NCI-H2171 (cell line): ENCODE measurements around the gene UBA1.
"Not testable (repeated sequence)": the region's sequence is repeated elsewhere in the genome, so short reads cannot be mapped to it uniquely, and the experiment has no call there.

ENCODE experiments used
- DNase-seq: peaks from one replicate; lab custom pipeline; 2025; lab: John Stamatoyannopoulos, UW

The UBA1 gene

DNA sequence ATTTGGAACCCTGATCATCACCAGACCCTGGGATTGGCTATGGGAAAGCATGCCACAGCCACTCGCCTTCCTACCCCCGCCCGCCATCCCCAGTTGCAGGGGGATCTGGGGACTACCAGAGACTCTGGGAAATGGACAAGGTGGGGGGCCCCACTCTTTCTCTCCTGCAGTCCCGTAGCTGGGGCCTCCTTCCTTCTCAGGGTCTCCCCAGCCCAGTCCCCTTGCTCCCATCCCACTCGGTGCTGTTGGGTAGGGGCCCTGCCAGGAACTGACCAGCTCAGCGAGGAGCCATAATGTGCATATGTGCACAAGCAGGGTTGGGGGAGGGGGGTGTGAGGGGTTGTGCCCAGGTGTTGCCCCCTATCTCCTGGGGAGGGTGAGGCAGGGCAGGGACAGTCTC is 35.8 kb downstream of the UBA1 start:
- DNase-seq = no peak

DNA sequence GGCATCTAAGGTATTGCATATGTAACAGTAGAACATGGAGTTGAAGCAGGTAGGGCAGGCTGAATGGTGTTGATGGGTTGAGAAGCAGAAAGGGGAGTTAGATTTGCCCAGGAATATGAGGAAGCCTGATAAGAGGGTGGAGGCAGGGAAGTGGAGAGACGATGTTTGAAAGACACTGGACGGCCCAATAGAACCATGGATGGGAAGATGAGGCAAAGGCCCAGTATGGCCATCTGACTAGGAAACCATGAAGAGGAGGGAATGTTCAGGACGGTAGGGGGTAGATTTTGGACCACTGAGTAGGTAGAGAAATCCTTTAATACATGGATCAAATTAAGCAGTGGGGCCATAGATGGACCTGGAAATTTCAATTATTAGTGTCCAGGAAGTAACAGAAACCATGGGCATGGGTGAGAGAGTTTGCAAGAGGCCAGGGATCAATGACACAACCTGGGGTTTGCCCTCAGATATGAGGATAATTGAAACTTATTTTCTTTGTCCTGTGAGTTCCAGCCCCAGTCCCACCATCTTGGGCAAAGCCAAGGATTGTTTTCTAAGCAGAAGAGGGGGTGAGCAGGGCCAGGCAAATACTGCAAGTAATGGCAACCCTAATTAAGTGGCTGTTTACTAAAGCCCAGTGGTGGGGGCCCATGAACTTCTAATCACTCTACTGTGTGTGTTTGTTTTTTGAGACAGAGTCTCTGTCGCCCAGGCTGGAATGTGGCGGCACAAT is 36.7 kb downstream of the UBA1 start:
- no peak for DNase-seq

DNA sequence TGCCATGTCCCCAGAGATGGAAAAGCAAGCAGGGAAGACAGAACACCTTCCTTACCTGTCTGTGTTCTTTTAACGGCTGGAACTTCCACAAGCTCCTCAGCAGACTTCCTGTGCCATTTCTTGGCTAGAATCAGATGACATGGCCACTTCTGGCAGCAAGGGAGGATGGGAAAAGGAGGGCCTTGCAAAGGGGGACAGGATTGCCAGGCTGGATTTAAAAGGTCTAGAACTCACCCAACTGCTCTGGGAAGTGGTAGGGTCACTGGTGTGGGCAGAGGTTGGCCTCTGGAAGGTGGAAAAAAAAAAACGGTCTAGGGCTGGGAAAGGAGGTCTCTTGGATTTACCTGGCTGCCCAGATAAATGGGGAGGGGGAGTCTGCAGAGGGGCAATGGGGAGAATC is 37.5 kb downstream of the UBA1 start:
- DNase-seq = no peak

- DNase-seq = no peak
Measured at GRCh38 chrX:47232197-47232802, 38.7 kb downstream of the UBA1 start.

GRCh38 chrX:47232803-47233332 is 39.2 kb downstream of the UBA1 start, which contains the start of gene USP11:
USP11 (plus strand) TSS chrX:47233009; CDS start chrX:47233044, 35 bp downstream.
- peak; percentile 52 for DNase-seq

DNA sequence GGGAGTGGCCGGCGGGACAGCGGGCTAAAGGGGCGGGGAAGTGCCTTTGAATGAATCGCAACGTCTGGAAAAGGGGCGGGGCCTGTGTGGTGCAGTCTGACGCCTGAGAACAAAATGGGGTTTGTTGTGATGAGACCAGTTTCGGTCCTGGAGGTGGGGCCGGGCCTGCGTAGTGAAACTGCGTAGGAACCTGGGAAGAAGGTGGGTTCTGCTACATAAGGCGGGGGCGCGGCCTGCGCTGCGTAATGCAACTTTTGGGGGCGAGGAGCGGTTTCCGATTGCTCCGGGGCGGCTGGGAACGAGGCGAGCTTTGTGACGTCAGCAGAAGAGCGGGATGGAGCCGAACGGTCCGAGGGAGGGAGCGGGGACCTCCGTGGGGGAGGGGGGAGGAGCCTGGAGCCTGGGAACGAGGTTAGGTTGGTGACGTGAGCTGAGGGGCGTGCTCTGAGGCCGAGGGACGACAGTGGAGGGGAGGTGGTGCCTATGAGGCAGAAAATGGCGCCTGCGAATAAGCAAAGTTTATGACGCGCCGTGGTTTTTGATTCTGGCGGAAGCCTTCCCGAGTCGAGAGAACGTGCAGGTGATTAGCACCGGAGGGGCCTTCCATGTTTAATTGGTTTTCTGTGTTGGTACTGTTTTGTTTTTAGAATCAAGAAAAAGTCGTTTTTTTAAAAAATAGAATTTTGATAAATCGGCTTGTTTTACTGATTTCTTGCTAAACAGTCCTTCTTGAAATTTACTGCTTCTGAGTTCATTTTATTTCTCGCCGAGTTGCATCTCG is 39.9 kb downstream of the UBA1 start:
- peak; percentile 89 for DNase-seq

DNA sequence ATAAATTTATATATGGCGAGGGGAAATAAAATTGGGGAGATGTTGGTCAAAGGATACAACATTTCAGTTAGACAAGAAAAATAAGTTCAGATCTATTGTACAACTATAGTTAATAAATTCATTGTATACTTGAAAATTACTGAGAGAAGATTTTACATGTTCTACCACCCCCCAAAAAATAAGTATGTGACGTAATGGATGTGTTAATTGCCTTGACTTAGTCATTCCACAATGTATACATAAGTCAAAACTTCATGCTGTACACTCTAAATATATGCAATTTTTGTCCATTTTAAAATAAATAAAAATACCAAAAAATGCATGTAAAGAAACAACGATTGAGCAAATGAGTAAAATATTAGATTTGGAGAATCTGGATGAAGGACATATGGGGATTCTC is 41.0 kb downstream of the UBA1 start:
- no peak for DNase-seq

GRCh38 chrX:47235691-47236103 is 42.1 kb downstream of the UBA1 start:
- DNase-seq = no peak

GRCh38 chrX:47239199-47239598 is 45.6 kb downstream of the UBA1 start:
- no peak for DNase-seq

GRCh38 chrX:47239898-47240545 is 46.4 kb downstream of the UBA1 start:
- DNase-seq = no peak

DNA sequence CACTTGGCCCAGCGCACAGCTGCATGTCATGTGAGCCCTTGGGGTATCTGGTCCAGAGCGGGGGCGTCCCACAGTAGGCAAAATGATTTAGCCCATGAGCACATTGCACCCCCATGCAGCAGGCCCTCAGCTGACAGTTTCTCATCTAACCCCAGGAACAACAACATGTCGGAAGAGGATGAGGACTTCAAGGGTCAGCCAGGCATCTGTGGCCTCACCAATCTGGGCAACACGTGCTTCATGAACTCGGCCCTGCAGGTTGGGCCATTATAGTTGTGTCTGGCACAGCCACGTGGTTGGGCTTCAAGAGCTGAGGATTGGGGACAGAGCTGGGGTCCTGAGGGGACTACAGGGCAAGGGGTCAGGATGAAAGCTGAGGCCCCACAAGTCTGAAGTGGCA is 47.0 kb downstream of the UBA1 start:
- DNase-seq = no peak

DNA sequence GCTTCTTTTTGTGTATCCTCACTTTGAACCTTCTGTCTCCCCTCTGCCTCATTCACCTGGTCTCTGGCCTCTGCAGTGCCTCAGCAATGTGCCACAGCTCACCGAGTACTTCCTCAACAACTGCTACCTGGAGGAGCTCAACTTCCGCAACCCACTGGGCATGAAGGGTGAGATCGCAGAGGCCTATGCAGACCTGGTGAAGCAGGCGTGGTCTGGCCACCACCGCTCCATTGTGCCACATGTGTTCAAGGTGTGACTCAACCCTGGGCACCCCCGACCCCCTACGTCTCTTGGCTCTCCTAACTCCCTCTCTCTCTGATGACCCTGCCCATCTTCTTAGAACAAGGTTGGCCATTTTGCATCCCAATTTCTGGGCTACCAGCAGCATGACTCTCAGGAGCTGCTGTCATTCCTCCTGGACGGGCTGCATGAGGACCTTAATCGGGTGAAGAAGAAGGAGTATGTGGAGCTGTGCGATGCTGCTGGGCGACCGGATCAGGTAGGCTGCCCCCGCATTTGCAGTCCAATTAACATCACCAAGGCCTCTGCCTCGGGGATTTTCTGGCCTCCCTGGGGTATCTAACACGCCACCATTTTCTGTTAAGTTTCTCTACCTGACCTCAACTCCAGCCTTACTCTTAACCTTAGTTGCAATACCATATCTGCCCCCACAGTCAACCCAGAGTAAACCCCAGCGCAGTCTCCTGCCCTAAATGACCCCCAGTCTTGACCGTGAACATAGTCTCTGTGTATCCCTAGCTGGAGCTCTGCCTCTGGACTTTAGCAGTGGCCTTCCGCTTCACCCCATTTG is 47.8 kb downstream of the UBA1 start:
- no peak for DNase-seq

DNA sequence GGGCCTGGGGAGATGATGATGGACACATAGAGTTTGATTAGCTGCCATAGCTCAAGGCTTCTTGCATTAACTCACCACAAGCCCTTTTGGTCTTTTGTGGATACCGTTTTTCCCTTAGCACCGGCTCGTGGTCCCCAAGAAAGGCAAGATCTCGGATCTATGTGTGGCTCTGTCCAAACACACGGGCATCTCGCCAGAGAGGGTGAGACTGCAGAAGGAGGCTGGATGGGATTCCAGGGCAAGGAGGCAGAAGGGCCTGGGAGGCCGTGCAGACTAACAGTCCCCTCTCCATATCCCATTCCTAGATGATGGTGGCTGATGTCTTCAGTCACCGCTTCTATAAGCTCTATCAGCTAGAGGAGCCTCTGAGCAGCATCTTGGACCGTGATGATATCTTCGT is 48.7 kb downstream of the UBA1 start:
- no peak for DNase-seq

GRCh38 chrX:47243351-47243750 is 49.7 kb downstream of the UBA1 start:
- DNase-seq = no peak

GRCh38 chrX:47244676-47245075 is 51.0 kb downstream of the UBA1 start:
- no peak for DNase-seq

DNA sequence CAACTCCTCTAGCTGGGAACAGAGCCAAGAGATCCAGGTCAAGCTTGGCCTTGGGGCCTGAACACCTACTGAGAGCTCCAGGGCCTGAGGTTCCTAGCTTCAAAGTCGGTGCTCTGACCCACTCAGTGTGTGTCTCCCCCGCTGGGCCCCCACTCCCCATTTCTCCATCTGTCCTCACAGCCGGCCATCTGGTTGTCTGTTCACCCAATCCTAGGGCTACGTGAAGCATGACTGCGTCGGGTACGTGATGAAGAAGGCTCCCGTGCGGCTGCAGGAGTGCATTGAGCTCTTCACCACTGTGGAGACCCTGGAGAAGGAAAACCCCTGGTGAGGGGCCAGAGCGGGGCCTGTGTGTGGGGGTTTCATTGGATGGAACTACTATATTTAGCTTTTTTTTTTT is 51.5 kb downstream of the UBA1 start:
- no peak for DNase-seq

- no peak for DNase-seq
Measured at GRCh38 chrX:47247206-47247998, 53.8 kb downstream of the UBA1 start.

- no peak for DNase-seq
Measured at GRCh38 chrX:47247999-47248320, 54.3 kb downstream of the UBA1 start.

- DNase-seq = no peak
Measured at GRCh38 chrX:47248576-47248975, 54.9 kb downstream of the UBA1 start.

DNA sequence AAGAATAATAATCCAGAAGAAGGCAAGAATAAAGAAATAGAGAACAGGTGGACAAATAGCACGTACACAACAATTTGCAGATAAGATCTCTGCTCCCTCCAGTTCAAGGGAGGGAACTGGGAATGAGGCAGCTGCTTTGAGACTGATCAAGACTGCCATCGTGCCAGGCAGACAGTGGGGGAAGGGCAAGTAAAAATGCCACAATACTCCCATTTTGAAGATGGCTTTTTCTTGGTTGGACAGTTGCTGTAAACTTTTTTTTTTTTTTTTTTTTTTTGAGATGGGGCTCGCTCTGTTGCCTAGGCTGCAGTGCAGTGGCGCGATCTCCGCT is 56.4 kb downstream of the UBA1 start:
- DNase-seq = no peak

- not testable (repeated sequence) for DNase-seq
Measured at GRCh38 chrX:47257620-47258019, 64.0 kb downstream of the UBA1 start.
